Measurements from ENCODE around the gene CPEB2.

- TF ChIP-seq ATF3 (CRISPR knock-in tag; conservative IDR thresholded peaks at IDR 0.05) (no peak), ZNF219 (CRISPR knock-in tag; IDR thresholded peaks at IDR 0.05; ENCODE audit: borderline replicate concordance) (no peak)
- TF ChIP-seq, protein P1, sequence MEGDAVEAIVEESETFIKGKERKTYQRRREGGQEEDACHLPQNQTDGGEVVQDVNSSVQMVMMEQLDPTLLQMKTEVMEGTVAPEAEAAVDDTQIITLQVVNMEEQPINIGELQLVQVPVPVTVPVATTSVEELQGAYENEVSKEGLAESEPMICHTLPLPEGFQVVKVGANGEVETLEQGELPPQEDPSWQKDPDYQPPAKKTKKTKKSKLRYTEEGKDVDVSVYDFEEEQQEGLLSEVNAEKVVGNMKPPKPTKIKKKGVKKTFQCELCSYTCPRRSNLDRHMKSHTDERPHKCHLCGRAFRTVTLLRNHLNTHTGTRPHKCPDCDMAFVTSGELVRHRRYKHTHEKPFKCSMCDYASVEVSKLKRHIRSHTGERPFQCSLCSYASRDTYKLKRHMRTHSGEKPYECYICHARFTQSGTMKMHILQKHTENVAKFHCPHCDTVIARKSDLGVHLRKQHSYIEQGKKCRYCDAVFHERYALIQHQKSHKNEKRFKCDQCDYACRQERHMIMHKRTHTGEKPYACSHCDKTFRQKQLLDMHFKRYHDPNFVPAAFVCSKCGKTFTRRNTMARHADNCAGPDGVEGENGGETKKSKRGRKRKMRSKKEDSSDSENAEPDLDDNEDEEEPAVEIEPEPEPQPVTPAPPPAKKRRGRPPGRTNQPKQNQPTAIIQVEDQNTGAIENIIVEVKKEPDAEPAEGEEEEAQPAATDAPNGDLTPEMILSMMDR (IDR thresholded peaks at IDR 0.05): no peak
Observed at GRCh38 chr4:15002659-15003400, 549 bp downstream of the CPEB2 start.
